GM21526 (cell line): ENCODE results near the gene PRC1.

Experiments used
- ATAC-seq: cut with Tn5 transposase; IDR thresholded peaks from one replicate; pipeline ENCODE4 v1.9.1; 2021; ENCODE audit warnings: moderate library complexity; ENCODE audit not compliant: unreplicated experiment, low FRiP score

Gene PRC1

DNA sequence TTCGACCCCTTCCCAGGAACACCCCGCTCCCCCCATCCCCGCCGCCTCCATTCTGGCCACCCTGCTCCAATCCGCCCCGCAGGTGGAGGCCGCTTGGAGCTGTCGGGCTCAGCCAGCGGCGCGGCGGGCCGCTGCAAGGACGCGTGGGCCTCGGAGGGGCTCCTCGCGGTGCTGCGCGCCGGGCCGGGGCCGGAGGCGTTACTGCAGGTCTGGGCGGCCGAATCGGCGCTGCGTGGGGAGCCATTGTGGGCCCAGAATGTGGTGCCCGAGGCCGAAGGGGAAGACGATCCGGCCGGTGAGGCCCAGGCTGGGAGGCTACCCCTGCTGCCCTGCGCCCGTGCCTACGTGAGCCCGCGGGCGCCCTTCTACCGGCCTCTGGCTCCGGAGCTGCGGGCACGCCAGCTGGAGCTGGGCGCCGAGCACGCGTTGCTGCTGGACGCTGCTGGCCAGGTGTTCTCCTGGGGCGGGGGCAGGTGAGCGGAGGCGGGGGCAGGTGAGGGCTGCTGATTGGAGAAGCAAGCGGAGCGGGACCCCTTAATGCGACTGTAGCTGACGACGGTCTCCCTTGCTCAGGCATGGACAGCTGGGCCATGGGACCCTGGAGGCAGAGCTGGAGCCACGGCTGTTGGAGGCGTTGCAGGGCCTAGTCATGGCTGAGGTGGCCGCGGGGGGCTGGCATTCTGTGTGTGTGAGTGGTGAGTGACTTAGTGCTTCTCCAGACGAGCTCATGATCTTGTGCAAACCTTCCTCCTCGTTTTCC, 37.1 kb downstream of the PRC1 start:
- ATAC-seq, result no peak

DNA sequence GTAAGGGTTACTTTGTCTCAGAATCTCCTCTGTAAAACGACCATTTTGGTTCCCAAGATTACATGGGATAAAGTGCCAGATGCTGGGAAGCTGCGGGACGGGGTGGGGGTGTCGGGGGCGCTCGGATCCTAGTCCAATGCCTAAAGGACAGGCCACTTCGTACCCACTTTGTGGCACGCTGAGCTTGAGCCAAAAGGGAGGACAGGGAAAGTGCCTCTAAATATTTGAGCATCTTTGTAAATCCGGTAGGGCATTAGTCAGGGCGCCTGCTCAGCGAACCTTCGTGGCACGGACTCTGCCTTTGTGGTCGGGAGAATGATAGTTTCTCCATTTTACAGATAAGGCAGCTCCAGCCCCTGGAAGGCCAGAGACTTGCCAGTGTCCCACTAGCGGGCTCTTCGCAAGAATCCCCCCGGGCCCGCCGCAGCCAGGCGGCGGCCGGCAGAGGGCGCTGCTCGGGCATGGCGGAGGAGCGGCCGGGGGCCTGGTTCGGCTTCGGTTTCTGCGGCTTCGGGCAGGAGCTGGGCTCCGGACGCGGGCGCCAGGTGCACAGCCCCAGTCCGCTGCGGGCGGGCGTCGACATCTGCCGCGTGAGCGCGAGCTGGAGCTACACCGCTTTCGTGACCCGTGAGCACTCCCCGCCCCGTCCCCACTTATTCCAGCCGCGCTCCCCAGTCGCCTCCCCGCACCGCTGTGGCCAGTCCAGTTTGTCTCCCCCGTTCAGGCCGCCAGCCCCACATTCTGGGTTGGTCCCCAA, 37.9 kb downstream of the PRC1 start:
- ATAC-seq, result peak; percentile 32

DNA sequence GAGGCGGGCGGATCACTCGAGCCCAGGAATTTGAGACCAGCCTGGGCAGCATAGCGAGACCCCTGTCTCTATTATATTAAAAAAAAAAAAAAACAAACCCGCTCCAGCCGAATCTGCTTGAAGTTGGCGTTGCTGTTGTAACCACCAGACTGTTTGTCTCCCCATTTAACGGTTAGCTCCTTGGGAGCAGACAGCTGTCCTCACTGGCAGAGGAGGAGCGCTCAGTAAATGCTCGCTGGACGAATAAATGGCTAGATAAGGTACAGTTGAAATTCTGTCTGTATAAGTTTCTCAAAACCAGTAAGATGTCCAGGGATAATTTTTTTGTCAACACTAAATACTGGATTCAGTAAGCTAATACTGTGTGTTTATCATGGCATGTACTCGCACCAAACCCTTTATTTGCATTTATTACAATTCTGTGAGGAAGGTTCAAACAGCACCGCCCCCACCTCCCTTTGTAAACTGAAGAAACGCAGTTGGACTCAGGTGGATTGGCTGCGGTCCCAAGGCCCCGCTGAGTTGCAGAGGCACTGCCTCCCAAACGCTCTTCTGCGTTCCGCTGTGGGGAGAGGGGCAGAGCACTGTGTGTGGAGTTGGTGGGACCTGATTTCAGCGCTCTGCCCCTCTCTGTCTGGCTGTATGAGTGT, 38.6 kb downstream of the PRC1 start:
- ATAC-seq, result no peak

DNA sequence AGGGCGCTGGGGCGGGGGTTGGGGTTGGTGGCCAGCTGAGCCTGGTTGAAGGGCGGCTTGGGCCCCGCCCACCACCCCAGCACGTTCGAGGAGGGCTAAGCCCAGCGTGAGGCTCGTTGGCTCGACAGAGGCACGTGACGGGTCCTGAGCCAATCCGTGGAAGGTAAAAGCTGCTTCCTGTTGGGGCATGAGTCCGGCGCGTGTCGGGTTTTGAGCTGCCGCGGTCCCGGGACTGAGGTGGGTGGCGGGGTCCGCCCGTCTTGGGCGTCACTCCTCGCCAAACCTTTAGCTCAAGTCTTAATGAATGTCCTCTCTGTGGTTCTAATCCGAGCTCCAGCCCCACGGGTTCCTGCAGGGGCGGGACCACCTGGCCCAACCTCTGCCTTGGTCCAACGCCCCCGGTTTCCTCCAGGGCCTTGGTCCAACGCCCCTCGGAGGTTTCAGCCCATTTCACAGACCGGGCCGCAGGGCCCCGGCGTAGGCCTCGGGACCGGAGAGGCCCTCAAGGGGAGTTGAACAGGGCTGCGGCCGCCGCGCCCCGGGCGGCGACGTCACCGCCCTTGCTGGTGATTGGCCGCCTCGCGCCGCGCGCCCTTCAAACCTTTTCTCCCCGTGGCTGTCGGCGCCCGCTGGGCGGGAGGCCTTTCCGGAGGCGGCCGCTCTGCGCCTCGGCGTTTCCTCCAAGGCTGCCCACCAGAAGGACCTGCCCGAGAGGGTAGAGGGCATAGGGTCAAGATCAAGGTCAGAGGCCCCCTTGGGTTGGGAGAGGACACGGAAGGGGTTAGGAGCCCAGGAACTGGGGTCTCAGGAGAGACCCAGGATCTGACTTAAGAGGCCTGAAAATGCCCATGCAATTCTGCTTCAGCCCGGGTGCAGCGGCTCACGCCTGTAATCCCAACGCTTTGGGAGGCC, 39.4 kb downstream of the PRC1 start, which contains the start of gene RCCD1:
RCCD1 (plus strand) TSS at position 173 of the 912 bp plus-strand sequence. CDS start 1,851 bp downstream, outside the sequence.
- peak; percentile 87 for ATAC-seq

DNA sequence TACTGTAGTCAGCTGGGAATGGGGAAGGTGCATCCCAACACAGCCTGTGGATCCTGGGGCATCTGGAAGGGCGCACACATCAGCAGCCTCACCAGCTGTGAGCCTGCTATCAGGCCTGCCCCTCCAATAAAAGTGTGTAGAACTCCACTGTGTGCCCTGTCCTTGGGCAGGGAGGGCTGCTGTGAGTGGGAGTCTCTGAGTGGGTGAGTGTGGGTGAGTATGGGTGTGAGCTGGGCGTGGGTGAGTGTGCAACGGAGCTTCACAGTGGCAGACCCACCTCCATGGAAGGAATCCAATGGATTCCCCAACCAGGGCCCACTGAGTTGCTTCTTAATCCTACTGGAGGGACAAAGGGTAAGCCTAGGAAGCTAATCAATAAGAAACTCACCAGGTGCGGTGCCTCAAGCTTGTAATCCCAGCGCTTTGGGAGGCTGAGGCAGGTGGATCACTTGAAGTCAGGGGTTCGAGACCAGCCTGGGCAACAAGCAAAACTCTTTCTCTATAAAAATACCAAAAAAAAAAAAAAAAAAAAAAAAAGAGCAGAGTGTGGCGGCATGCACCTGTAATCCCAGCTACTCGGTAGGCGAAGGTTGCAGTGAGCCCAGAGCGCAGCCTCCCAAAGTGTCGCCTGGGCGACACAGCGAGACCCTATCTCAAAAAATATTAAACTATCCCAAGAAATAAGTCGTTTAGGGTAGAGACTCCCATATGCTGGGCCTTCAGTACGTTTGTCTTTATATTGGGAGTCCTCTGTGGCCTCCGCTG, 40.2 kb downstream of the PRC1 start:
- ATAC-seq, result no peak

DNA sequence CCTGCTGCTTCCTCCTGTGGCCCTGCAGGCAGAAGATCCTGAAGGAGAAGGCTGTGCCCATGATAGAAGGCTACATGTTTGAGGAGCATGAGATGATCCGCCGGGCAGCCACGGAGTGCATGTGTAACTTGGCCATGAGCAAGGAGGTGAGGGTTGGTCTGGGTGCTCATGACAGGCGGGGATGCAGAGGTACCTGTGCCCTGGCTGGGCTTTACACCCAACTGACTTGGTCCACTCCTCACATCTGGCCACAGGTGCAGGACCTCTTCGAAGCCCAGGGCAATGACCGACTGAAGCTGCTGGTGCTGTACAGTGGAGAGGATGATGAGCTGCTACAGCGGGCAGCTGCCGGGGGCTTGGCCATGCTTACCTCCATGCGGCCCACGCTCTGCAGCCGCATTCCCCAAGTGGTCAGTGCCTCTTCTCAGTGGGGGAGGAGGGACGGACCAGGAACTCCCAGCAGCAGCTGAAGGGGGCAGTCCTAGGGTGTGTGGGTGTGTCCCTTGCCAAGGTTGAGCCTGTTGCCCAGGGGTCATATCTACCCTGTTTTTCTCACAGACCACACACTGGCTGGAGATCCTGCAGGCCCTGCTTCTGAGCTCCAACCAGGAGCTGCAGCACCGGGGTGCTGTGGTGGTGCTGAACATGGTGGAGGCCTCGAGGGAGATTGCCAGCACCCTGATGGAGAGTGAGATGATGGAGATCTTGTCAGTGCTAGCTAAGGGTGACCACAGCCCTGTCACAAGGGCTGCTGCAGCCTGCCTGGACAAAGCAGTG, 41.2 kb downstream of the PRC1 start:
- ATAC-seq, result no peak

DNA sequence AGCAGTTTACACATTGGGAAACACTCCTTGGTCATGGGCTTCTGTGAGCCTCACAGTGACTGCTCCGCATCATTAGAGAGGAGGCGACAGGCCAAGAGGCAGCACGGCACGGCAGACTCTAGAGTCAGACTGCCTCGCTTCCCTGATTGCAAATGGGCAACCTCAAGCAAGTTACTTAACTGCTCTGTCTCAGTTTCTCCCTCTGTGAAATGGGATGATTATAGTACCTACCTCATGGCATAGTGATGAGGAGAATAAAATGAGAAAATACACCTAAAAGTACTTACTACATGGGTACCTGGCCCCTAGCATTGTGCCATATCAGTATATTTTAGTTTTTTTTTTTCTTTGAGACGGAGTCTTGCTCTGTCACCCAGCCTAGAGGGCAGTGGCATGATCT, 43.7 kb downstream of the PRC1 start:
- ATAC-seq, result no peak

DNA sequence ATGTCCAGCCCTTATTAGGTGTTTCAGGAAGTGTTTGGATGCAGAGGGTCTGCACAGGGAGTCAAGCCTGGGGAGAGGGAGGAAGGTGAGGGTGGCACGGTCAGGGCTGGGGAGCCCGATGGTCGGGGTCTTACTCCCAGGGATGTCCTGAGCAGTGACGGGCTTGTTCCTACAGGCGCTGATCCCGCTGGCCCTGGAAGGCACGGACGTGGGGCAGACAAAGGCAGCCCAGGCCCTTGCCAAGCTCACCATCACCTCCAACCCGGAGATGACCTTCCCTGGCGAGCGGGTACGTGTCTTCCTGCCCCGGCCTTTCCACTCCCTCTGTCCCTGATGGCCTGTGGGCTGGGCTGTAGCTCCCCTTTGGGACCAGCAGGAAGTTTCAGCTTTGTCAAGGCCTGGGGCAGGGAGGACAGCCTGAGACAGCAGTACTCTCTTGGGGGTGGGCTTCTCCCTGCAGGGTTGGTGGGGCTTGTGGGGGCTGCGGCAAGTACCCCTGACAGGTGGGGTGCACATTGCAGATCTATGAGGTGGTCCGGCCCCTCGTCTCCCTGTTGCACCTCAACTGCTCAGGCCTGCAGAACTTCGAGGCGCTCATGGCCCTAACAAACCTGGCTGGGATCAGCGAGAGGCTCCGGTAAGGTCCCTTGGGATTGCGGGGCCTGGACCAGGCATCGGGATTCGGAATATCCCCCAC, 44.2 kb downstream of the PRC1 start:
- no peak for ATAC-seq

DNA sequence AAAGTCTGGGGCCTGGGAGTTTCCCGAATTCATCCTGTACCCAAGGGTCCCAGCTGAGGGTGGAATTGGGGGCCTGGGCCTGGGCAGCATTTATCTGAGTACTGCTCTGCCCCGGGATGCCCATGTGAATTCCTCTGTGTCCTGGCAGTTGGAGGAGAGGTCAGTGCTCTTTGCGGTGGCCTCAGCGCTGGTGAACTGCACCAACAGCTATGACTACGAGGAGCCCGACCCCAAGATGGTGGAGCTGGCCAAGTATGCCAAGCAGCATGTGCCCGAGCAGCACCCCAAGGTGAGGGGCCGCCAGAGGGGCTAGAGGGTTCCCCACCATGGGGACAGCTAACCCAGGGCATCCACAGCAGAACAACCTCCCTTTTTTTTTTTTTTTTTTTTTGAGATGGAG, 45.8 kb downstream of the PRC1 start:
- ATAC-seq, result no peak

DNA sequence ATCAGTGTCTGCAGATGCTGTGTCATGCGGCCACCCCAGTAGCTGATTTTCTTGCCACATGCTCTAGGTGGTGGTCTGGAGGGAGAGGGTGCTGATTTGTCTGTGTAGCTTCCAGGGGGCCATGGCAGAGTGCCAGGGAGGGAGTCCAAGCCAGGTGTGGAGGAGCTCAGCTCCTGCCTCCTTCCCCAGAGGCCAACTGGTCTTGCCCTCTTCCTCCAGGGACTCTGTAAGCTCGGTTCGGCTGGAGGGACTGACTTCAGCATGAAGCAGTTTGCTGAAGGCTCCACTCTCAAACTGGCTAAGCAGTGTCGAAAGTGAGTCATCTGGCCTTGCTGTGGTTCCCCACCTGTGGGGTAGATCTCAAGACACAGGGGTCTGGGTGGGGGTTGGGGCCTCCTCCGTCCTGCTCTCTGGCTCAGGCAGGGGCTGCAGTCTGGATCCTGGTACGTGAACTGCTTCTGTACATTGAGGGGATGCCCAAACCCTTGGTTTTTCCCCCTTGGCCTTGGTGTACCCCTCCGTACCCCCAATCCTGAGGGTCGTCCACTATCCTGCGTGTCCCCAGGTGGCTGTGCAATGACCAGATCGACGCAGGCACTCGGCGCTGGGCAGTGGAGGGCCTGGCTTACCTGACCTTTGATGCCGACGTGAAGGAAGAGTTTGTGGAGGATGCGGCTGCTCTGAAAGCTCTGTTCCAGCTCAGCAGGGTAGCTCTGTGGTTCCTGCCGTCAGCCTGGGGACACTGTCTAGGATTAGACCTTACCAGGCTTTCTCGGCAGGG, 46.6 kb downstream of the PRC1 start:
- no peak for ATAC-seq

DNA sequence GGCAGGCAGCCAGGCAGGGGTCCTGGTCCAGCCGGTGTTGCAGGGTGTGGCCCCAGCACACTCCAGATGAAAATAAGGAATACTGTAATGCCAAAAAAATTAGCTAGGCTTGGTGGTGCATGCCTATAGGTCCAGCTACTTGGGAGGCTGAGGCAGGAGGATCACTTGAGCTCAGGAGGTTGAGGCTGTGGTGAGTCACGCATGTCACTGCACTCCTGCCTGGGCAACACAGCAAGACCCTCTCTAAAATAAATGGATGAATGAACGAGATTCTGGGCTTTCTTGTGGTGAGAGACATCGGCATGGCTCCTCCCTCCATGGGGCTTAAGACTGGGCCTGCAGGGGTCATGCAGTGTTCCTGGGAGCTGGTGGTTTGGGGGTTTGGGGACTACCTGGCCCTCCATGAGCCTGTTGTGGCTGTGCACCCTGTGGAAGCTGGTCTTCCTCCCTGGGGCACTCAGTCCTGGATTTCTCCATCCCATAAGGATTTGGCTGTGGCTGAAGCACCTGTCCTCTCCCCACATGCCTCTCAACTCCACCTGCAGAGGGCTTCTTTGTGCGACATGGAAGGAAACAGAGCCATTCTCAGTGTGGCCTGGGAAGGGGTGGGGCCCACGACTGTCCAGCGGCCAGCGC, 47.3 kb downstream of the PRC1 start:
- no peak for ATAC-seq

DNA sequence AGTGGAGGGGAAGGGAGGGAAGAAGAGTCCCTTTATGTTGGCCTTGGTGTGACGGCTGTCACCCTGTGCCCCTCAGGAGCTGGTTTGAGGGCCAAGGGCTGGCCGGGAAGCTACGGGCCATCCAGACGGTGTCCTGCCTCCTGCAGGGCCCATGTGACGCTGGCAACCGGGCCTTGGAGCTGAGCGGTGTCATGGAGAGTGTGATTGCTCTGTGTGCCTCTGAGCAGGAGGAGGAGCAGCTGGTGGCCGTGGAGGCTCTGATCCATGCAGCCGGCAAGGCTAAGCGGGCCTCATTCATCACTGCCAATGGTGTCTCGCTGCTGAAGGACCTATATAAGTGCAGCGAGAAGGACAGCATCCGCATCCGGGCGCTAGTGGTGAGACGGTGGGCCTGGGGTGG, 47.8 kb downstream of the PRC1 start:
- no peak for ATAC-seq

DNA sequence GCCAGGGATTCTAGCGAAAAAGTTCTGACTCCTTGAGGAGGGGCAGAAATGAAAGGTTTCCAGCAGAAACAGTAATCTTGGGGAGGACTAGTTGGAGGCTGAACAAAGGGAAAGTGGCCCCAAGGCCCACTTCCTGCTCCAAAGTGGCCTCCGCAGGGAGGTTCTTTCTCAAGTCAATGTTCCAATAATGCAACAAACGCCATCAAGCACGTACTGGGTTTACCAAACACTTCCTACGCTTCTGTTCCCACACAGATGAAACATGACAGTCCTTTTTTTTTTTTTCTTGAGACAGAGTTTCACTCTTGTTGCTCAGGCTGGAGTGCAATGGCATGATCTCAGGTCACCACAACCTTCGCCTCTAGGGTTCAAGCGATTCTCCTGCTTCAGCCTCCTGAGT, 49.2 kb downstream of the PRC1 start:
- ATAC-seq, result no peak

DNA sequence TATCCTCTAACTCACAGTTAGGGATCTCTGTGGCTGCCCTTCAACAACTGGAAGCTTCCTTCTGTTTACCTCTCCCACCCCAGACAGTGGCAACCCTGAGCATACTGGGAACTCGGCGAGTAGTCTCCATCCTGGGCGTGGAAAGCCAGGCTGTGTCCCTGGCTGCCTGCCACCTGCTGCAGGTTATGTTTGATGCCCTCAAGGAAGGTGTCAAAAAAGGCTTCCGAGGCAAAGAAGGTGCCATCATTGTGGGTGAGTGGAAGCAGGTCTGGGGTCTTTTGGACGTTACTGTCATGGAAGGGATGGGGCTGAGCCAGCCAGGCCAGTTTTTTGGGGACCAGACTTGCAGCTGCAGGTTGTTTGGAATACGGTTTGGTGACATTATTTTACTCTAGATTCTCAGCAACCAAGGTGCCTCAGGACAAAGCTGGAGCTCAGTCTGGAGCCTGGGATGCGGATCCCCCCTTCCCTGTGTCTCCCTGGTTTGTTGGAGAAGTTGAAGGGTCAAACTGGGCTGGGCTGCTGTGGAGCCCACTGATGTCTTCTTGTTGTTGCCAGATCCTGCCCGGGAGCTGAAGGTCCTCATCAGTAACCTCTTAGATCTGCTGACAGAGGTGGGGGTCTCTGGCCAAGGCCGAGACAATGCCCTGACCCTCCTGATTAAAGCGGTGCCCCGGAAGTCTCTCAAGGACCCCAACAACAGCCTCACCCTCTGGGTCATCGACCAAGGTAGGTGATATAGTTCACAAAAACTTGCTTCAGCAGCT, 51.8 kb downstream of the PRC1 start:
- no peak for ATAC-seq

DNA sequence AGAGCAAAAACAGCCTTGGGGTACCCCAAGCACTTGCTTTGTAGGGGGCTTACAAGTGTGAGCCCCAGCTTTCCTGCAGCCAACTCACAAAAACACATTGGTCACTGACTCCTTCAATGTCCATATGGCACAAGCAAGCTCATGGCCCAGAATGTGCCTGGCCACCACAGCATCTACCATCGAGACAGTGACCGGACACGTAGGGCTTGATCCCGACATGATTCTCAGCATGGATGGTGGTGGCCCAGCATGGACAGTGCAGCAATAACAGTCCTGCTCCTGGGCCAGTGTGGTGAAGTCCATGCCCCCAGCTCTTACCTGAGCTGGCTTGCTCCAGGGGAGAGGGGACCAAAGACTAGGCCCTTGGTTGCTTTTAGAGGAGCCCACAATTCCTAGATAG, 53.3 kb downstream of the PRC1 start:
- ATAC-seq, result no peak

DNA sequence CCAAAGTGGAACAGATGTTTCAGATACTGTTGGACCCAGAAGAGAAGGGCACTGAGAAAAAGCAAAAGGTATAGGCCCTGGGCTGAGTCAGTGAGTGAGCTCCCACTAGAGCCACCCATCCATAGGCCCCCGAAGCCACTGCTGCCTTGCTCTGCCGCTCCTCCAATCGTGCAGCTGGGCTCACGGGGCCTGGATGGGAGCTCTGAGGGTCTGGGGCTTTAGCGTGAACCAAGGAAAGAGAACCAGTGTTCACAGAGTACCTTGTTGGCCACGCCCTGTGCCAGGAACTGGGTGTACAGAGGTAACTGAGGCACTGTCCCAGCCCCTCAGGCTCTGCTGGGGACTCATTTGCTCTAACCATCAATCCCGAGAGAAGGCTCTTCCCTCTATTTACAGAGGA, 54.6 kb downstream of the PRC1 start:
- no peak for ATAC-seq
